Activated CD4-positive, CD25-positive, alpha-beta regulatory T cell (primary cell): ENCODE measurements around the gene RNU6-7.

Source experiments
- DNase-seq, 4 experiments: peaks; one replicate each; lab custom pipeline; 2025; lab: John Stamatoyannopoulos, UW

RNU6-7 gene

DNA sequence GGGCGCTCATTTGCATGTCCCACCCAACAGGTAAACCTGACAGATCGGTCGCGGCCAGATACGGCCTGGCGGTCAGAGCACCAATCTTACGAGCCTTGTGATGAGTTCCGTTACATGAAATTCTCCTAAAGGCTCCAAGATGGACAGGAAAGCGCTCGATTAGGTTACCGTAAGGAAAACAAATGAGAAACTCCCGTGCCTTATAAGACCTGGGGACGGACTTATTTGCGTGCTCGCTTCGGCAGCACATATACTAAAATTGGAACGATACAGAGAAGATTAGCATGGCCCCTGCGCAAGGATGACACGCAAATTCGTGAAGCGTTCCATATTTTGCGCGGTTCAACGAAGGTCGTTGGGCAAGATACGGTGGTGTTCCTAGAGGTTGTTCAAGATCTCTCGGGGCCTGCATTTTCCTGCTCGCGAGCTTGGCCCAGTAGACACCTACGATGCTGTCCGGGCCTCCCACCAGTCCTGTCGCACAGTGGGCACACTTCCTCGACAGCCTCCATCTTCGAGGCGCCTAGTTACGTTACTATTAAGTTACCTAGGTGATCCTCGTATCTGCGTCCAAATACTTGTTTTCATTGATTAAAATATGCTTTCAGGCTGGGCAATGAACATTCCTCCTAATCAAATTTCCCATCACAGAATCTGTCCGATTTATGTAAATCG lies at the start of gene RNU6-7:
Gene RNU6-7 (plus strand): TSS at position 230 of the 675 bp plus-strand sequence.
- DNase-seq, result peak in 1 of 4 experiments; percentile 37

DNA sequence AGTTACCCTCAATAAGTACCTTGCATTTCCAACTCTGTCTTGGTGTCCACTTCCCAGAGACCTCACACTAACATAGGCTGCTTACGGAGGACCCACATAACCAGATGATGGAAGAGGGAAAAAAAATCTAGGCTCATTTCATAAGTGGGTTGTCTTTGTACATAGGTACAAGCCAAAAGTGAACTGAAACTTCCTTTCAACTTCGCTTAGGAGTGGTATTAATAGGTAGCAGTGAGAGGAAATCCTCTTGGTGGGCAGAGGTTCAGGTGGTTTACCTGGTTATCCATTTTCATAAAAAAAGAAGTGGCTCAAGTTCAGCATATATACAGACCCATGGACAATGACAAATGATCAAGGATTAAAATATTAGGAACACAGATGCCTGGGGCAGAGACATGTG lies 35.8 kb upstream of the RNU6-7 start:
- DNase-seq, result no peak

DNA sequence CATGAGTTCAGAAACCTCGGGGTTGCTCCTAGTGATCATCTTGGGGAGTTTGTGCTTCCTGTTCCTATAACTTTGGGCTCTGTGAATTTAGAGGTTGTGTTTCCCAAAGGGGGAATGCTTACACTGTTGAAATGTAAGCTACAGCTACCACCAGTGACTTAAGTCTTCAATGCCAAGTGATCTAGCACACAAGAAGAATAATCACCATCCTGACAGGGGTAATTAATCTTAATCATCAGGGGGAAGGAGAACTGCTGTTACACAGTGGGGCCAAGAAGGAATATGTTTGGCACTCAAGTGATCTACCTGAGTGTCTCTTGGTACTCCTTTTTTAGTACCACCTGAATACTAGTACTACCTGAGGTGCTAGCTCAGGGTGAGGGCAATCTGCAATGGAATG lies 34.9 kb upstream of the RNU6-7 start:
- no peak for DNase-seq

GRCh38 chr14:32167907-32168306 lies 33.9 kb upstream of the RNU6-7 start:
- DNase-seq, result no peak

GRCh38 chr14:32169191-32169590 lies 32.7 kb upstream of the RNU6-7 start:
- DNase-seq, result no peak

DNA sequence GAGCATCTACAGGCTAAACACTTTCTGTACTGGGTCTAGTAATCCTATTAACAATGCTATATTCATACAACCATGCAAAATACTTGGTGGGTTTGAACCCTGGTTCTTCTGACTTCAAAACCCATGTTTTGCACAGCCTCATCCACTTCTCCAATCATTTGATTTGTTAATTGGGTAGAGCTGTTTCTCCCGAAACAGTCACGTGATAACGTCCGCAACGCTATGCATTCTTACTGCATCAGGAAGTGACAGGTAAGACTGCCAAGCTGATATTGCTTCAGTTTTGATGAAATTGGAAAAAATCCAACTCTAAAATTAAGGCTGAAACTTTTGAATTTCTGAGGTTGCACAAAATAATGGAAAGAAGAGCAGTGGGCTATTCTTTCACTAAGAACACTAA lies 30.4 kb upstream of the RNU6-7 start:
- no peak for DNase-seq

DNA sequence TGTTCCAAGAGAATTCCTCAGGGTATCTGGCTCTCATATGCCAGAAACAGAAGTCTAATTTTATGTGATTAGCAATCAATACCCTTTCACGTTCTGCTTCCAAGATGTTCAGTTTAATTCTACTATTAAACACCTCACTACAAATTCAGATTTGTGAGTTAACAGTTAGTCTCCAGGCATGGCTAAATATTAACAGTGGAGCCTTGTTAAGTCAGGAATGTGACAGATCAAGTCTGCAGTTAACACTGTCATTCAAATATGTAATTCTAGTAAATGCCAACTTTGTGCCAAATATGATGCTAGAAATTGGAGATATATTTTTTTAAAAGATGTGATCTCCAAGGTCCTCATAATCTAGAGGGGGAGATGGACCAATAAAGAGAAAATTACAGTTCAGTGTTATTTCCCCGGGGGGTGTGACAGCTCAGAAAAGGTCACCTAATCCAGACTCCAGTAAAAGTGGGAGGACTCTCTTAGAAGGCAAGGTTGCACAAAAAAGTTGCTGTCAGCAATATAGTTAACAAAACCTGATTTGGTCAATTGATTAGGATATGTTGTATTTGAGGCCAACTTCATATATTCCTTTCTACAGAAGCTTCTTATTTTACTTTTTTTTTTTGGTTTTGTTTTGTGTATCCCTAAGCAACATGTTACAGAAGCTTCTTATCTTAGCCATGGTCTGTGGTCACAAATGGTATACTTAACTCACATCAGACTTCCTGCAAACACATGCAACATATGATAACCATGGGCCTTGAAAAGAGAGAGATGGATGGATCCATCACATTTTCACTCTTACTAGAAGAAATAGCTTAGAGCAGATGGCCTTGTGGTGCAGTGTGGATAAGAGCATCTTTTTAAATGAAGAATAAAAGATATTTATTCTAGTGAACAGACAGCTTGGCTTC lies 18.4 kb upstream of the RNU6-7 start:
- no peak for DNase-seq

GRCh38 chr14:32185097-32185496 lies 16.7 kb upstream of the RNU6-7 start:
- DNase-seq, result no peak

- DNase-seq, result no peak
Measured at GRCh38 chr14:32186248-32186647, 15.6 kb upstream of the RNU6-7 start.

DNA sequence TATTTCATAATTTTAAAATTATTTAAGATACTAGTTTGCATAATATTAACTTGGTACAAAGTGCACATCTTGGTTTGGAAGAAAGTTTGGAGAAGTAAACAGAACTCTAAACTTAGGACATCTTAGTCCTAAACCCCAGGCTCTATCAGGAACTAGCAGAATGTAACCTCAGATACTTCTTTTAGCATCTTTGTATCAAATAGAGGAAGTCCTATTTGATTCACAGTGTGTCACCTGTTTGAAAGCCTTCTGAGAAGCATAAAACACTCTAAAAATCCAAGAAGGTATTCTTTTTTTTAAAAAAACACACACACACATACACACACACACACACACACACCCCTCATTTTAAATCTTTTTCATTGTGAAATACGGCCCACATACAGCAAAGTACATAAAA lies 12.0 kb upstream of the RNU6-7 start:
- no peak for DNase-seq

- DNase-seq, result no peak
Measured at GRCh38 chr14:32190673-32191072, 11.2 kb upstream of the RNU6-7 start.

DNA sequence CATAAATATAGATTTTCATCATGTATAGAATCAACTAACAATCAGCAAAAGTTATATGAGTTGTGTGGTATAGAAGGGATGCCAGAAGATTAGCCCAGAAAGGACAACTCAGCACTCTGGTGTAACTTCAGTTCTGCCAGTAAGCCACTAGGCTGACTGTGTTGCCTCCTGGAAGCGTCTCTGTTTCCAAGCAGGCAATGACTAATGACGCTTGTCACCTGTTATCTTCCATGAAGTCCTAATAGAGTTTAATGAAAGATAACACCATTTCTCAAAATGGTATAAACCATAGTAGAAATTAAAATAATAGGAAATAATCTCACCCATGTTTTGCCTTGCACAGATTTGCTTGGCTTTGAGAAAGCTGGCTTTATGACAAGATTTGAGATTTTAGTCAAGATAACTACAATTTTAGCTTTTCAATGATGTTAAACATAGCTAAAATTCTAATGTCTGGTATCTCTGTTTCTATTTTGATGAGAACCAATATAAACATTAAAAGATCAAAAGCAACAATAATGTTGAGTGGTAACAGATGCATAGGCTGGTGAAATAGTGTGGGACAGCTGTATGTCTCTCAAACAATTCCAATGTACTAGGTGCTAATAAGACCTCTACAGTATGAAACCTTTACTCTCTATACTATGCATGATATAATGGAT lies 9.0 kb upstream of the RNU6-7 start:
- no peak for DNase-seq

GRCh38 chr14:32193532-32193931 lies 8.3 kb upstream of the RNU6-7 start:
- no peak for DNase-seq

- no peak for DNase-seq
Measured at GRCh38 chr14:32195636-32196035, 6.2 kb upstream of the RNU6-7 start.

DNA sequence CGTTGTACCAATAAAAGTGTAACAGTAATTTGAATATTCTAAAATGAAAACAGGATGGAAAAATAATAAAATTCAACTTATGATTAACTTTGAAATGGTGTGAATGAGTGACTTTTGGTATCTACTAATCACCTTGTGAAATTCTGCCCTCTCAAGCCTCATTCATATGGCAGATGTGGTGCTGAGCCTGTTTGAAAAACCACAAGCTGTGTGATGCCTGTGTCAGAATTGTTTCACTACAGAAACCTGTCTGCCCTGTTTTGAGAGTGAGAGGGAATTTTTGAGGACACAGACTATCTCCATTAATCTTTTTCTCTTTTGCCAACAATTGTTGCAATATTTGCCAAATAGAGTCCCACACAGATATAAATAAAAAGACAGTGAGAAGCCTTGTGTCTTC lies 3.9 kb upstream of the RNU6-7 start:
- no peak for DNase-seq

GRCh38 chr14:32200368-32201192 lies 1.3 kb upstream of the RNU6-7 start:
- DNase-seq, result no peak

- peak; percentile 23 to 58 (median 43) for DNase-seq
Measured at GRCh38 chr14:32201193-32201815, 541 bp upstream of the RNU6-7 start.

DNA sequence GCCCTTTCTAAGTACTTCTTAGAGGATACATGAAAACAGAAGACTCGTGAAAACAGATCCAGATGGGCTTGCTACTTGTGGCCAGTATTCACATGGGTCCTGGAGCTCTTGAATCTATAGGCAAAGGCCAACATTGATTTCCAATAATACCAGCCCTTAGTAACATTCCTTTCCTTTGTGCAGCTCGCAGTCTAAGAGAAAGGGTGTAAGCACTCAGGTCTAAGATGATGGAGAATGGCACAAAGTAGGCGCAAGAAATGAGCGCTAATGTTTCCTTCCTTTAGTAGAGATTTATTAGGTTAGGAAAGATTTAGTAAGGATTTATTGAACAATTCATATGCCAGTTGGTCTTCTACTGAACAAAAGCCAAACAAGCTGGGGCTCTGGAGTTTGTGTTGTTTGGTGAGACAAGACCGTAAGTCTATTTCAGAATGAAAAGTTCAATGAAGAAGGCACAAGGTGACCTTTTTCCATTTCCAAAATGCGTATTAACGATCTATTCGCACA lies 699 bp downstream of the RNU6-7 start:
- DNase-seq, result no peak

DNA sequence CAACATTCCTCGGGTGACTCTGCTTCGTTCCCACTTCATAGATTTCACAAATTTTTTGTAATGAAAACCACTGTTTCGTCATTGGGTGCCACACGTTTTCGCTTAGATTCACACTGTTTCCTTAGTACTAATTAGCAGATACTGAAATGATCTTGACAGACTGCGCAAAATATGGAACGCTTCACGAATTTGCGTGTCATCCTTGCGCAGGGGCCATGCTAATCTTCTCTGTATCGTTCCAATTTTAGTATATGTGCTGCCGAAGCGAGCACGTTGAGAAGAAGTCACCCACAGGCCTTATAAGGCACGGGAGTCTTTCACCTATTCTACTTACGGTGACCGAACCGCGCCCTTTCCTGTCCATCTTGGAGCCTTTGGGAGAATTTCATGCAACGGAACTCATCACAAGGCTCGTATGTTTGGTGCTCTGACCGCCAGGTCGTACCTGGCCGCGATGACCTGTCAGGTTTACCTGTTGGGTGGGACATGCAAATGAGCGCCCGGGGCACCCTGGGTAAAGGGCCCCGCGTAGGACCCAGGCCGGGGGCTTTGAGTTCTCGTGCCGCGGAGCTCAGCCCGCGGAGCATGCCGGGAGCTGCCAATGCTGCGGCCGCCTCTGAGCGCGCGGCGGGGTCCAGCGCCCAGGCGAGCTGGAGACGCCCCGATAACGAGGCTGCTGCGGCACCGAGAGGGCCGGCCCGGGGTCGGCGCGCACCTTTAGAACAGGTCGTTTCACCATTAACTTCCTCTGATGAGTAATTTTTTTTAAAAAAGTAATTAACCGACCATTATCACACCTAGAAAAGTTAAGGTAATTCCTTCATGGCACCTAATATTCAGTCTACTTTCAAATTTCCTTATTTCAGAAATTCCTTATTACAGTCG lies 1.4 kb downstream of the RNU6-7 start, which contains the start of gene RNU6-8:
Gene RNU6-8 (minus strand): TSS at position 272 of the 885 bp plus-strand sequence.
- DNase-seq, result peak; percentile 66 to 75 (median 68)

GRCh38 chr14:32203928-32204357 lies 2.1 kb downstream of the RNU6-7 start:
- no peak for DNase-seq
